ENCODE measurements around the gene TUBB2A.

TUBB2A gene

GRCh38 chr6:3131695-3132094 is 25.6 kb downstream of the TUBB2A start:
- no peak for DNase-seq (ENCODE audit: extremely low read depth, low read depth)
- TF ChIP-seq, protein P1, sequence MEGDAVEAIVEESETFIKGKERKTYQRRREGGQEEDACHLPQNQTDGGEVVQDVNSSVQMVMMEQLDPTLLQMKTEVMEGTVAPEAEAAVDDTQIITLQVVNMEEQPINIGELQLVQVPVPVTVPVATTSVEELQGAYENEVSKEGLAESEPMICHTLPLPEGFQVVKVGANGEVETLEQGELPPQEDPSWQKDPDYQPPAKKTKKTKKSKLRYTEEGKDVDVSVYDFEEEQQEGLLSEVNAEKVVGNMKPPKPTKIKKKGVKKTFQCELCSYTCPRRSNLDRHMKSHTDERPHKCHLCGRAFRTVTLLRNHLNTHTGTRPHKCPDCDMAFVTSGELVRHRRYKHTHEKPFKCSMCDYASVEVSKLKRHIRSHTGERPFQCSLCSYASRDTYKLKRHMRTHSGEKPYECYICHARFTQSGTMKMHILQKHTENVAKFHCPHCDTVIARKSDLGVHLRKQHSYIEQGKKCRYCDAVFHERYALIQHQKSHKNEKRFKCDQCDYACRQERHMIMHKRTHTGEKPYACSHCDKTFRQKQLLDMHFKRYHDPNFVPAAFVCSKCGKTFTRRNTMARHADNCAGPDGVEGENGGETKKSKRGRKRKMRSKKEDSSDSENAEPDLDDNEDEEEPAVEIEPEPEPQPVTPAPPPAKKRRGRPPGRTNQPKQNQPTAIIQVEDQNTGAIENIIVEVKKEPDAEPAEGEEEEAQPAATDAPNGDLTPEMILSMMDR (IDR thresholded peaks at IDR 0.05; ENCODE audit: low read depth, low read length), result no peak

GRCh38 chr6:3128356-3129108 is 28.8 kb downstream of the TUBB2A start:
- TF ChIP-seq, protein P1 (IDR thresholded peaks at IDR 0.05; ENCODE audit: low read depth, low read length), result no peak
- DNase-seq (ENCODE audit: extremely low read depth, low read depth), result no peak

GRCh38 chr6:3125815-3126214 is 31.5 kb downstream of the TUBB2A start:
- DNase-seq (ENCODE audit: extremely low read depth, low read depth), result no peak
- TF ChIP-seq, protein P1 (IDR thresholded peaks at IDR 0.05; ENCODE audit: low read depth, low read length), result no peak

GRCh38 chr6:3124667-3125066 is 32.7 kb downstream of the TUBB2A start:
- TF ChIP-seq, protein P1 (IDR thresholded peaks at IDR 0.05; ENCODE audit: low read depth, low read length), result no peak
- no peak for DNase-seq (ENCODE audit: extremely low read depth, low read depth)

DNA sequence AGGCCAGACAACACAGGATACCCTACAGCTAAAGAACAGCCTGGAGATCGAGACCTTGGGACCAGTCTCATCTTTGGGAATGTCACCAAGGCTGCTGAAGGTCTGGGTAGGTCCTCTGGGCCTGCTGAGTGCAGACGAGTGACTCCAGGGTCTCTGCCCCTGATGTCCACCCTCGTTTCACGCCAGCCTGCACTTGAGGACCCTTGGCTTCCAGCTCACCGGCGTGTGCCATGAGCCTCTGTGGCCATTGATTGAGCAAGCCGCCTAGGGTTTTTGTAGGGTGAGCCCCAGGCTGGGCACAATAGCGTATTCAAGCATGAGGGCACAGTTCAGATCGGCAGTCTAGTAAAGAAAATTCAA is 34.5 kb downstream of the TUBB2A start:
- TF ChIP-seq, protein P1 (IDR thresholded peaks at IDR 0.05; ENCODE audit: low read depth, low read length), result no peak
- no peak for DNase-seq (ENCODE audit: extremely low read depth, low read depth)

- no peak for DNase-seq (ENCODE audit: extremely low read depth, low read depth)
- TF ChIP-seq, protein P1 (IDR thresholded peaks at IDR 0.05; ENCODE audit: low read depth, low read length), result no peak
Measured at GRCh38 chr6:3120765-3121089, 36.6 kb downstream of the TUBB2A start.

DNA sequence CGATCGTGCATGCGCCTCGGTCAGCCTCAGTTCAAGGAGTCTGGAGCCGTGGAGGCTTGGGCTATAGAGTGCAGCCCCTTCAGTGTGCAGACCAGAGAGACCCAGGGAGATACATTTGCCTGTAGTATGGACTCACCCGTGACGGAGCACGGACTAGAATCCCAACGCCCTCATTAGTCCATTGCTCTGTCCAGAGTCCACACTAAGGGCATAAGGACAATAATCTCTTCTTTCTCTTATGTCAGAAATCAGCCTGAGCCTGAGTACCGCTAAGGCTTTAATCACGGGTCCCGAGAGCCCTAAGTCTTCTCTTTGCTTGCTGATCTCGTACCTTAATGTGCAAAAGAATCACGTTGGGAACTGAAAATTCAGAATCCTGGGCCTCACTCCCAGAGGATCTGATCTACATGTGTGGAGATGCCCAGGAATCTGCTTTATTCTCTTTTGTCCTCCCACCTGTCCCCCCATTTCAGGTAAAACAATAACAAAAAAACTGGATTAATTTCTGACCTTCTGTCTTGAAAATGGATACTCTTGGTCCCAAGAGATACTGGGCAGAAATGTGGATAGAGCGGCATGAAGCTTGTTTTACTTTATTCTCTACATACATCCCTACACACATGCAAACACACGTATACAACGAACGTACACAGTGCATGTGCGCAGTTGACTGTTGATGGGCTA is 38.2 kb downstream of the TUBB2A start:
- TF ChIP-seq, protein P1 (IDR thresholded peaks at IDR 0.05; ENCODE audit: low read depth, low read length), result no peak
- no peak for DNase-seq (ENCODE audit: extremely low read depth, low read depth)

Data from AG09319 (cell line).